Endodermal cell (in vitro differentiated cells): ENCODE data around the gene DUSP7. TPM values are rescaled to one million over a fixed set of nuclear protein-coding genes. Genes with fewer than 3 reads are reported as not detected.
A peak's percentile ranks its signal among the peaks of the same experiment; 100 is the strongest.

Source experiments
- DNase-seq: peaks from one replicate; pipeline ENCODE4 v3.0.0-alpha.2; 2017
- H3K27ac ChIP-seq: 2 replicates; pipeline ENCODE4 v1.5.1; 2013; ENCODE audit warnings: mild to moderate bottlenecking, low read depth, low read length, moderate library complexity
- H3K27me3 ChIP-seq: 2 replicates; pipeline ENCODE4 v1.6.1; 2013; ENCODE audit warnings: mild to moderate bottlenecking, low read length, moderate library complexity; ENCODE audit not compliant: insufficient read depth, control insufficient read depth, poor library complexity, severe bottlenecking
- H3K36me3 ChIP-seq: 2 replicates; pipeline ENCODE4 v1.7.0; 2013; ENCODE audit warnings: mild to moderate bottlenecking, low read length, moderate library complexity; ENCODE audit not compliant: control insufficient read depth, insufficient read depth
- H3K4me1 ChIP-seq: one replicate; pipeline ENCODE4 v1.7.0; 2013; ENCODE audit warnings: low read length; ENCODE audit not compliant: control insufficient read depth, insufficient read depth
- H3K4me3 ChIP-seq: 2 replicates; pipeline ENCODE4 v1.5.1; 2013; ENCODE audit warnings: mild to moderate bottlenecking, low read length, moderate library complexity
- H3K9ac ChIP-seq: 2 replicates; pipeline ENCODE4 v1.6.1; 2013; ENCODE audit warnings: mild to moderate bottlenecking, low read length, moderate library complexity; ENCODE audit not compliant: poor library complexity, severe bottlenecking; ENCODE audit errors: extremely low read depth
- H3K9me3 ChIP-seq: 2 replicates; pipeline ENCODE4 v1.6.1; 2013; ENCODE audit warnings: mild to moderate bottlenecking, low read length, moderate library complexity; ENCODE audit not compliant: control insufficient read depth
- H3K27ac Mint-ChIP-seq: 2 replicates; pipeline ENCODE4 v1.8.0; 2020; ENCODE audit warnings: mixed read lengths
- H3K27me3 Mint-ChIP-seq: 2 replicates; pipeline ENCODE4 v1.8.0; 2021; ENCODE audit warnings: mild to moderate bottlenecking, mixed read lengths; ENCODE audit not compliant: insufficient read depth
- H3K36me3 Mint-ChIP-seq: 2 replicates; pipeline ENCODE4 v1.8.0; 2020; ENCODE audit warnings: low read depth, mixed read lengths
- H3K4me1 Mint-ChIP-seq: 2 replicates; pipeline ENCODE4 v1.8.0; 2020; ENCODE audit warnings: mixed read lengths
- H3K4me3 Mint-ChIP-seq: 2 replicates; pipeline ENCODE4 v1.8.0; 2020; ENCODE audit warnings: mild to moderate bottlenecking, moderate library complexity, mixed read lengths
- H3K9me3 Mint-ChIP-seq: 2 replicates; pipeline ENCODE4 v1.8.0; 2020; ENCODE audit warnings: mild to moderate bottlenecking, mixed read lengths
- CTCF ChIP-seq: fragments of 200-600 bp; sonication (generic); conservative IDR thresholded peaks from 2 replicates; pipeline ENCODE4 v1.5.0; 2021; ENCODE audit warnings: antibody characterized with exemption, mild to moderate bottlenecking
- WGBS, 2 experiments: methylation state at CpG; one replicate each; pipeline versions ENCODE4 v1.1.5 to v1.1.7; 2013; ENCODE audit warnings: missing lambda C conversion rate in 2 of 2, mixed read lengths in 1 of 2; ENCODE audit not compliant: insufficient coverage in 1 of 2, insufficient read length in 1 of 2; 5-methylcytosine and 5-hydroxymethylcytosine counted together
- total RNA-seq, 2 donors: library from RNA; stranded (reverse); fragmentation: NEBNext Ultra II Directional in 1 of 2; extraction: Animal tissue kit (Norgen Biotek cat#: 25700) in 1 of 2; gene quantifications; 2 replicates in 1 of 2; 3 replicates in 1 of 2; pipeline ENCODE4 v1.2.1, GENCODE V29; 2021

The DUSP7 gene
- total RNA-seq, 2 donors from 2014 or later = 14.2 to 16.7 TPM

GRCh38 chr3:52092271-52092660 lies 35.9 kb upstream of the DUSP7 start:
- Histone ChIP-seq H3K4me3 (no peak overlapping the region), H3K36me3 (peaks cover 7% of the 10 kb centered on the region), H3K27ac (no peak overlapping the region), H3K4me1 (peaks cover 18% of the 10 kb centered on the region), H3K27me3 (no peaks in the 10 kb centered on the region), H3K9ac (no peak overlapping the region), H3K9me3 (no peaks in the 10 kb centered on the region)
- Mint-ChIP-seq H3K9me3 (no peaks in the 10 kb centered on the region), H3K27me3 (no peaks in the 10 kb centered on the region), H3K27ac (no peak overlapping the region), H3K4me3 (no peak overlapping the region), H3K36me3 (peaks cover 9% of the 10 kb centered on the region), H3K4me1 (peaks cover 25% of the 10 kb centered on the region)
- WGBS, 2 experiments = 86% methylated on average over 1 of the region's 1 CpG; no CpG with 5 or more reads in 1 of the 2 experiments
- no peak for TF ChIP-seq CTCF
- no peak for DNase-seq

- no peak overlapping the region for H3K9ac ChIP-seq
- no peak overlapping the region for H3K4me3 ChIP-seq
- peaks cover 9% of the 10 kb centered on the region for H3K36me3 Mint-ChIP-seq
- H3K9me3 Mint-ChIP-seq = no peaks in the 10 kb centered on the region
- H3K9me3 ChIP-seq = no peaks in the 10 kb centered on the region
- H3K4me1 Mint-ChIP-seq = peaks cover 27% of the 10 kb centered on the region
- 86 to 94% methylated on average over 4 to 5 of the region's 5 CpGs for WGBS, 2 experiments
- DNase-seq = no peak
- H3K36me3 ChIP-seq = peaks cover 7% of the 10 kb centered on the region
- H3K27ac Mint-ChIP-seq = peak overlapping the region; percentile 74
- no peak for TF ChIP-seq CTCF
- no peak overlapping the region for H3K27ac ChIP-seq
- H3K27me3 ChIP-seq = no peaks in the 10 kb centered on the region
- peaks cover 21% of the 10 kb centered on the region for H3K4me1 ChIP-seq
- no peak overlapping the region for H3K4me3 Mint-ChIP-seq
- H3K27me3 Mint-ChIP-seq = no peaks in the 10 kb centered on the region
These were observed 35.4 kb upstream of the DUSP7 start for GRCh38 chr3:52091586-52092270.

GRCh38 chr3:52090933-52091468 lies 34.6 kb upstream of the DUSP7 start:
- Mint-ChIP-seq H3K27me3 (no peaks in the 10 kb centered on the region), H3K9me3 (no peaks in the 10 kb centered on the region), H3K4me1 (peaks cover 27% of the 10 kb centered on the region), H3K36me3 (peaks cover 6% of the 10 kb centered on the region), H3K27ac (peak overlapping the region; percentile 39), H3K4me3 (no peak overlapping the region)
- peak; percentile 61 for TF ChIP-seq CTCF
- no peaks in the 10 kb centered on the region for H3K9me3 ChIP-seq
- DNase-seq = peak; percentile 65
- no peak overlapping the region for H3K9ac ChIP-seq
- peaks cover 23% of the 10 kb centered on the region for H3K4me1 ChIP-seq
- no peak overlapping the region for H3K4me3 ChIP-seq
- 76 to 82% methylated on average over 5 to 8 of the region's 8 CpGs for WGBS, 2 experiments
- peaks cover 7% of the 10 kb centered on the region for H3K36me3 ChIP-seq
- no peaks in the 10 kb centered on the region for H3K27me3 ChIP-seq
- H3K27ac ChIP-seq = peak overlapping the region; percentile 40
